ENCODE measurements around the gene HPS6.

- TF ChIP-seq GATA3 (IDR thresholded peaks at IDR 0.05; ENCODE audit: low read depth, low read length): no peak
- TF ChIP-seq GATA2 (IDR thresholded peaks at IDR 0.05; ENCODE audit: low read depth, low read length): no peak
These were observed 3.9 kb downstream of the HPS6 start for GRCh38 chr10:102069071-102069470.
